Smooth muscle cell (in vitro differentiated cells): ENCODE data around the gene WTAP. TPM values are rescaled to one million over a fixed set of nuclear protein-coding genes. Genes with fewer than 3 reads are reported as not detected.
A peak's percentile ranks its signal among the peaks of the same experiment; 100 is the strongest.

Source experiments
- DNase-seq: peaks from one replicate; lab custom pipeline; 2025; ENCODE audit not compliant: unreplicated experiment; lab: John Stamatoyannopoulos, UW
- H2AFZ ChIP-seq: fragments of 200-600 bp; sonication (generic); 2 replicates; pipeline ENCODE4 v1.6.0; 2016; ENCODE audit warnings: antibody characterized with exemption, low read depth, mild to moderate bottlenecking
- H3F3A ChIP-seq: fragments of 200-600 bp; sonication (generic); 2 replicates; pipeline ENCODE4 v1.6.0; 2017; ENCODE audit warnings: antibody characterized with exemption, low read depth
- H3K27ac ChIP-seq: fragments of 200-600 bp; sonication (generic); 2 replicates; pipeline ENCODE4 v1.5.1; 2016; ENCODE audit warnings: low read depth, mild to moderate bottlenecking
- H3K27me3 ChIP-seq: fragments of 200-600 bp; sonication (generic); 2 replicates; pipeline ENCODE4 v1.6.1; 2016; ENCODE audit warnings: low read depth, mild to moderate bottlenecking
- H3K36me3 ChIP-seq: fragments of 200-600 bp; sonication (generic); 2 replicates; pipeline ENCODE4 v1.5.1; 2016; ENCODE audit warnings: low read depth
- H3K4me1 ChIP-seq: fragments of 200-600 bp; sonication (generic); 2 replicates; pipeline ENCODE4 v1.5.1; 2016; ENCODE audit warnings: low read depth
- H3K4me2 ChIP-seq: fragments of 200-600 bp; sonication (generic); 2 replicates; pipeline ENCODE4 v1.6.0; 2016; ENCODE audit warnings: mild to moderate bottlenecking
- H3K4me3 ChIP-seq: fragments of 200-600 bp; sonication (generic); 2 replicates; pipeline ENCODE4 v1.5.1; 2016; ENCODE audit warnings: mild to moderate bottlenecking
- H3K79me2 ChIP-seq: fragments of 200-600 bp; sonication (generic); 2 replicates; pipeline ENCODE4 v1.6.0; 2016; ENCODE audit warnings: low read depth, mild to moderate bottlenecking
- H3K9ac ChIP-seq: fragments of 200-600 bp; sonication (generic); 2 replicates; pipeline ENCODE4 v1.6.0; 2016; ENCODE audit warnings: low read depth
- H3K9me3 ChIP-seq: fragments of 200-600 bp; sonication (generic); replicated peaks from 2 replicates; pipeline ENCODE4 v1.5.1; 2016; ENCODE audit warnings: low read depth
- H4K20me1 ChIP-seq: fragments of 200-600 bp; sonication (generic); 2 replicates; pipeline ENCODE4 v1.6.0; 2016; ENCODE audit warnings: low read depth
- CTCF ChIP-seq: fragments of 200-600 bp; sonication (generic); IDR thresholded peaks from 2 replicates; pipeline ENCODE4 v1.5.1; 2017; ENCODE audit warnings: borderline replicate concordance, mild to moderate bottlenecking, antibody characterized with exemption; ENCODE audit not compliant: insufficient read depth, poor library complexity, severe bottlenecking
- WGBS: methylation state at CpG from one replicate; pipeline ENCODE4 v1.1.7; 2016; ENCODE audit warnings: low lambda C conversion rate; 5-methylcytosine and 5-hydroxymethylcytosine counted together
- polyA plus RNA-seq: library from polyadenylated mRNA; unstranded; fragments of >200 nt; fragmentation: Nextera tagmentation; extraction: Ambion mirVana; gene quantifications from 2 replicates; pipeline ENCODE4 v1.2.1, GENCODE V29; 2016
- total RNA-seq: library from RNA; depleted of rRNA; stranded (reverse); fragments of >200 nt; gene quantifications from 2 replicates; pipeline ENCODE4 v1.2.3, GENCODE V29; 2014

WTAP gene
- total and polyA plus RNA-seq, 2 experiments from 2014 or later, result 39.4 to 90.2 TPM

DNA sequence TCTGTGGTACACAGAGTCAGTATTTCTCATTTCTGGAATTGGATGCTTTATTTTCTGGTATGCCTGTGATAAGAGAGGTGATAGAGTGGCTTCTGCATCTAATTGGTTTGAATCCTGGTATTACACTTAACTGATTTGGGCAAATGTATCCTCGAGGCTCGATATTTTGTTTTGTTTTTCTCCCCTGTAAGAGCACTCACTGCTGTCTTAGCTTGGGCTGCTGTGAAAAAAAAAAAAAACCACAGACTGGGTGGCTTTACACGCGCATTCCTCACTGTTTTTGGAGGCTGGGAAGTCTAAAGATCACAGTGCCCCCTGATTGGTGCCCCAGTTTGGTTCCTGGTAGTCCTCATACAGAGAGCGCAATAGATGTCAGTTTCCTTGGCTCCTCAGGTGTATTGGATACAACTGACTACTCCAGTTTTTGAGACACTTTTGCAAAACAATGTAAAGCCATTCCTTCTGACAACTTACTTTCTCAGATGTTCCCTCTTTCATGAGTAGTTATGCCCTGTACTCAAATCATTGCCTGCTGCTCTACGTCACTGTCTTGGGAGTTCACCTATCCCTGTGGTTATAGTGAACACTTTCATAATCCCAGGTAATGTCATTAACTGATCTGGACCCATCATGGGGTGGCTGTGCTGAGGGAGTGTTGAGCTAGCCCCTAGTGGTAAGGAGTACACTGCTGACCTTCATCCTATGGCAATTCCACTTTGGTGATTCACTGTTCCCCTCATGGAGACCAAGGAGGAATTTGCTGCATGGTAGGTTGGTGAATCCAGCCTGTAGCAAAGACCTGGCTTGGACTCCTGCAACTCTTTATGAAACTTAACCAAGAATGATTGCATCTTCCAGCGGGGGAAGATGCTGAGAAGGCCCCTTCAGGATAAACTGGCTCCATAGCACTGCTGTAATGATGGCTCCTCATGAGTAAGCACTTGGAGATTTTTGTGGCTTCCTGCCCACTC is 31.0 kb downstream of the WTAP start:
- Histone ChIP-seq H3K79me2 (peaks cover 3% of the 10 kb centered on the region), H2AFZ (no peak overlapping the region), H3K4me2 (peak overlapping the region; percentile 20), H3K4me1 (peaks cover 25% of the 10 kb centered on the region), H3K4me3 (no peak overlapping the region), H3K36me3 (peaks cover 6% of the 10 kb centered on the region), H3F3A (peaks cover 39% of the 10 kb centered on the region), H3K9ac (no peak overlapping the region), H4K20me1 (peaks cover 12% of the 10 kb centered on the region), H3K9me3 (no peaks in the 10 kb centered on the region), H3K27me3 (no peaks in the 10 kb centered on the region), H3K27ac (peak overlapping the region; percentile 91)
- TF ChIP-seq CTCF, result peak; percentile 9
- DNase-seq, result no peak
- WGBS, result 84% methylated on average over 7 of the region's 7 CpGs

- no peak for DNase-seq
- H4K20me1 ChIP-seq, result peaks cover 8% of the 10 kb centered on the region
- H3K36me3 ChIP-seq, result peaks cover 3% of the 10 kb centered on the region
- peaks cover 25% of the 10 kb centered on the region for H3K4me1 ChIP-seq
- H3K4me2 ChIP-seq, result no peak overlapping the region
- TF ChIP-seq CTCF, result no peak
- H3K79me2 ChIP-seq, result peaks cover 13% of the 10 kb centered on the region
- peak overlapping the region; percentile 91 for H3K27ac ChIP-seq
- H3K27me3 ChIP-seq, result no peaks in the 10 kb centered on the region
- peaks cover 27% of the 10 kb centered on the region for H3F3A ChIP-seq
- H2AFZ ChIP-seq, result no peak overlapping the region
- no peaks in the 10 kb centered on the region for H3K9me3 ChIP-seq
- H3K9ac ChIP-seq, result no peak overlapping the region
- WGBS, result 70% methylated on average over 2 of the region's 2 CpGs
- no peak overlapping the region for H3K4me3 ChIP-seq
Measured at GRCh38 chr6:159759645-159760044, 32.3 kb downstream of the WTAP start.

DNA sequence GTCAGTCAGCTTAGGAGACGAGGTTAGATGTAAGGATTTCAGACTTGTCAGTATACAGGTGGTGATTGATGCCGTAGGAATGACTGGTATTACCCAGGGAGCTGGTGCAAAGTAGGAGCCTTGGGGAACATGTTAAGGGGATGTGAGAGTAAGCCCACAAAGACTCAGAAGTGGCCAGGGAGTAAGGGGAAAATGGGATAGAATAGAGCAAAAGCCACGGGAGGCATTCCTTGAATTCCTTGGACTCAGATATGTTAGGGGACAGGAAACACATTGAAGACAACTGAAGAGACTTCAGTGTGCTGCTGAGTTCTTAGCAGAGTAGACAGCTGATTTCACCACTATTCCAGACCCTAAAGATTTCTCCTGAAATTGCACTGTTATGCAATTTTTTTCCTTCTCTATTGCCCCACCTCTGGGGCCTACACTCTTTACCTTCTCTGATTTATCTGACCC is 33.3 kb downstream of the WTAP start:
- 9% methylated on average over 3 of the region's 3 CpGs for WGBS

More for the DNA sequence above, 33.3 kb downstream of the WTAP start:
- H3F3A ChIP-seq, result peaks cover 27% of the 10 kb centered on the region
- no peaks in the 10 kb centered on the region for H3K9me3 ChIP-seq
- no peak for DNase-seq
- peaks cover 5% of the 10 kb centered on the region for H3K36me3 ChIP-seq
- peaks cover 20% of the 10 kb centered on the region for H3K79me2 ChIP-seq
- no peaks in the 10 kb centered on the region for H3K27me3 ChIP-seq
- H2AFZ ChIP-seq, result no peak overlapping the region
- TF ChIP-seq CTCF, result no peak
- peak overlapping the region; percentile 88 for H3K9ac ChIP-seq
- peak overlapping the region; percentile 91 for H3K27ac ChIP-seq
- H3K4me2 ChIP-seq, result peak overlapping the region; percentile 92
- H3K4me3 ChIP-seq, result peak overlapping the region; percentile 85
- H4K20me1 ChIP-seq, result no peaks in the 10 kb centered on the region
- peaks cover 25% of the 10 kb centered on the region for H3K4me1 ChIP-seq
